Activated CD4-positive, alpha-beta T cell treated with anti-CD3 and anti-CD28 coated beads, Interleukin-2, amount 50 U/mL, for 48 hours (primary cell): ENCODE data around the gene TNIK.

Experiments used
- DNase-seq, 2 experiments: peaks; one replicate each; pipeline ENCODE4 v3.0.0-alpha.2; 2020

Gene TNIK

DNA sequence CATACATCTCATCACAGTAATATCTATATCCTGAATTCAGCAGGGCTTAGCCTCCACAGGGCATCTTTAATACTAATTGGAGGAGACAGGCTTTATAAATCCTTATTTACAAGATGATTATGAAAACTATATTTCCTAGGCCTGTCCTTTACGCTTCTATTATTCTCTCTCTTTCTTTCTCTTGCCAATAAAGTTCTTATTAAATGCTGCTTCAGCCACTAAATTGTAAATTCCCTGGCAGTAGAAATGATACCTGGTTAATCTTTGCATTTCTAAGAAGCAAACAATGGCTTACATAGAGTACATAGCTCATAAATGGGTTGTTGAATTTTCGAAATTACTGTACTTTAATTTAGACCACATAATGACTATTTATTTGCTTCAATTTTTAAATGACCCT is 43.5 kb downstream of the TNIK start:
- DNase-seq: no peak

DNA sequence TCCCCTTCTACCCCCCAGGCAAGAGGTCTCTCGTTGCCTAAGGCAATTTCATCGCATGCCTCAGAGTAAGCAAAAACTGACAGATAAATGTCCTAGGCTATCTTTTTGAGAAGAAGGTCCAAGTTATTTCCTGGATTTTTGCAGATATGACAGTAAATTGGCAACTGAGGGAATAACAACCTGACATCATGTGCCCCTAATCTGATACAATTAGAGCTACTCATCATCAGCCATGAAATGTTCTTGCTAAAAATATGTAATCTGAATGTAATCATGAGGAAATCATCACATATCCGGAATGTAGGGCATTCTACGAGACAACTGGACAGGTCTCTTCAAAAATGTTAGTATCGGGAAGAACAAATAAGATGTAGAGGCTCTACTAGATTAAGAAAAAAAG is 44.1 kb downstream of the TNIK start:
- DNase-seq: no peak

DNA sequence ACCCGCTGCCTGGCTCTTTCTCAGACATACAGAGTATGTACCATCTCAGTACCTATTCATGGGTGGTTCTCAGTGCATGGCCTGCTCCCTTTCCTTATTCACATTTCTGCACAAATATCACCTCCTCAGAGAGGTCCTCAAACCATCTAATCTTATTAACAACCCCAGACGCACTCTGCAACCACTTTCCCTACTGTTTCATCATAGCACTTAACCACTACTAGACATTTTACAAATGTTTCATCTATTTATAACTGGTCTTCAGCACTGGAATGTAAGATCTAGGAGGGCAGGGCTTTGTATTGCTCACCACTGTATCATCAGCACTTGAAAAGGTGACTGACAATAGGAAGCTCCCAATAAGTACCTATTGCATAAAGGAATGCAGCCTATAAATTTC is 45.1 kb downstream of the TNIK start:
- DNase-seq: no peak

DNA sequence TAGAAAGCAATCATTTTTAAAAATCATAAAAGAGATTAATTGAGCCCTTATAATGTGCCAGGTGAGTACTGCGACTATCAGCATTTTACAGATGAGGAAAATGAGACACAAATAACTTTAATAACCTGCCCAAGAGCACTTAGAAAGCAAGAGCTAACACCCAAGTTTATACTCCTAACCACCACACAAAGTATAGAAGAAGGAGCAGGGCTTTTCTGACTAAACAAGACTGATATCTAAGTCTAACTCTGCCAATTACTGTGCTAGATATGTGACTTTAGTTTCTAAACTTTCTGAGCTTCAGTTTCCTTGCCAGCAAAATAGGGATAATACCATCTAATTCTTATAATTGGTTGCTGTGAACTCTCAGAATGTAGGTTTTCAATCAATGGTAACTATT is 47.7 kb downstream of the TNIK start:
- no peak for DNase-seq

DNA sequence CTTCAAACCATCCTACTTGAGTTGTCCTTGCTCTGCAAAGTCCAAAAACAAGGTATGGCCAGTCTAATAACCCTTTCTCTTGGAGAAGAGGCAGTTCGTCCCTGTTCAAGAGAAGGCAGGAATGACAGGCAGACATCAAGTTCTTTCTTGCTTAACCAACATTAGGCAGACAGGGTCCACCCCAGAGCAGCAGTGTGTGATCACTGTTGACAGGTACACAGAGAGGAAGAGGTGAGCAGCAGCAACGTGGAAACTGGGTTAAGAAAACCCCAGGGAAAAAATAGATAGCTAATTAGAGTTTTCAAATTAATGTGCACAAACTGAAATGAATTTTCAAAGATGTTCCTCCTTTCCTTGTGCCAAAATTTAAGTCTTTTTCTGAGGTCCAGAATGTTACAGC is 48.2 kb downstream of the TNIK start:
- DNase-seq: no peak

DNA sequence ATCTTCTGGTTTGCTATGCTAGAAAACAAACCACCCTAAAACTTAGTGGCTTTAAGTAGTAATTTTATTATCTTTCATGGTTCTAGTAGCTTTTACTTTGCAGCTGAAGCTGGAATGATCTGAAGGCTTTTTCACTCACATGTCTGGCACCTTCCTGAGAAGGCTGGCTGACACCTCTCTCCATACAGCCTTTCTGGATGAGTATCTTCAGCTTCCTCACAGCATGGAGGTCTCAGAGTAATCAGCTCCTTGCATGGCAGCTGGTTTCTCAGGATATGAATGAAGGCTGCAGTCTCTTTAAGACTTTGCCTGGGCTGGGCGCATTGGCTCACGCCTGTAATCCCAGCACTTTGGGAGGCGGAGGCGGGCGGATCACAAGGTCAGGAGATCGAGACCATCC is 50.0 kb downstream of the TNIK start:
- no peak for DNase-seq

DNA sequence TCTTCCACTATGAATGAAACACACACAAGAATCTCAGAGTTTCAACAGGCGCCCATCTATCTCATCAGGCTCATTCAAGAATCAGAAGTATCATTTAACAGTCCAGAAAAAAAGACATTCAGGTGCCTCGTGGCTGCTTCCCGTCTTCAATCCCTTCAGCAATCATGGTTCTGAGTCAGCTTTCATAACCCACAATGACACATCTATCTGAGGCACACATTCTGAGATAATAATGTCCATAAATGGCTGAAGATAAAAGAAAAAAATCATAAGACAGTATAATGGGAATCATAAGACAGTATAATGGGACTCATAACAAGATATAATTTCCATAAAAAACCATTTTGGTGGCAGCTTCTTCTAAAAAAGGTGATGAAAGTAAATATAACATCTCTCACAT is 52.4 kb downstream of the TNIK start:
- peak; percentile 10 to 14 for DNase-seq

DNA sequence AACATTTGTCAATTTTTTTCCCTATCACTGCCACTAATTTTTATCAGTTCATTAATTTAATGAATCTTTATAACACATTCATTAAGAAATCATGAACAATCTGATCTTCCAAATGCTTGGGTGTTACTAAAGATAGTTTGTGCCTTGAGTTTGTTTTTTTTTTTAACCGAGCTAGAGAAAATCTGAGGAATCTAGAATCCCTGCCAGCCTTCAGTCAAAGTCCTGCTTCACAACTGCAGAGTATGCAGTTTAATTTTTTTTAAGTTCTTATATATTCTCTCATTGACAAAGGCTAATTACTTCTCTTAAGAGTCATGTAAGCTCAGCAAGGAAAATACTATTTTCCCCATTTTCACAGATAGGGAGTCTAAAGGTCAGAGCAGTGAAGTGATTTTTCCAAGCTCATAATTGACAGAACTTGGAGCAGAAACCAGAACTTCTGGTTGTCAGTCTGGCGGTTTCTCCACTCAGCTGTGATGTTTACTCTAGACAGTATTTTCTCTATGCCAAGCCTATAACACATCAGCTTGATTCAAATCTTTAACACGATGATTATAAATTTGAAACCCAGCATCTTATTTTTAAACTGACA is 55.7 kb downstream of the TNIK start:
- no peak for DNase-seq

DNA sequence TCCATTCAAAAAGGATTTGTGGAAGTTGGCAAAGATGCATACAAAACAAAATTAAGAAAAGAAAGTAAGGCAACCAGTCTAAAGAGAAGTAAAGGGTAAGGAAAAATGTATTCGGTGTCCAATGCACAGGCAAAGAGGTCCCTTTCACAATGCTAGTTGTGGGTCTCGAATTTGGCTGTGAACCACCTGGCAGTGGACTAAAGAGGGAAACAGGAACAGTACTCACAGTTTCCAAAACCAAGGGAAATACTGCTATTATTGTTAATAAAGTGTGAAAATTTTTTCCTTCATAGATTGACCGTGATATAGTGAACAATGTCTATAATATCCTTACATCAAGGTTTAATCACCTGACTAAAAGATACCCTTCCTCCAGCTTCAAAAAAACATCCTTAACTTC is 57.9 kb downstream of the TNIK start:
- no peak for DNase-seq

DNA sequence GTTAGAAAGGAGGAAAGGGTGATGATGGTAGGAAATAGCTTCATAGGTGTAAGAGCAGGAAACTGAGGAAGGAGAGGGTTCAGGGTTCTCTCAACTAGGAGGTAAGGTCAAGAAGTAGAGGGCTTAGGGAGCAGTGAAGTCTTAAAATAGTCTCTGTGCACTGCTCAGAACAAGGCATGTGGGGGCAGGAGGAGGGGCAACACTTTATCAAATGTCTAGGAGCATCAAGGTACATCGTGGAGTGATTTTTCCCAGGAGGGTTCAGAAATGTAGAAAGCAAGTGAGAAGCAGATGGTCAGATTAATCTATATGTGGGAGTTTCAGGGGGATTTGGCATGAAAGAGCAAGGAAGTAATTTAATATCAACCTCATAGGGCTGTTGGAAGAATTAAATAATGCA is 58.8 kb downstream of the TNIK start:
- no peak for DNase-seq

DNA sequence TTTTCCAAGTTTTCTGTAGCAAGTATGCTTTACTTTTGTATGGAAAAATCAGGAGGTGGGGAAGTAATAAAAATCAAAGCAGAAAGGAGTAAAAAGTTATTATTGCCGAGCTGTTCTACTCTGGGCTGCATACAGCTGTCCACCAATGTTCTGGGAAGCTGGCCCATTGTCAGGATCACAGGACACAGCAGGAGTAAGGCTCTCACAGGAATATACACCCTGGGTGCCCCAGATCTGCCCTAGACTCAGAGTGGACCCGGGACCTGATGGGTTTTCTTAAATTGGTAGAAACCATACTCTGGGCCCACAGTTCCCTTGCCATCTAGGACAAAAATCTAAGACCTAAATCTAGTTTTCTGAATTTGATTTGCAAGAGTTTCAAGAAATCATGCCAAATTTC is 60.4 kb downstream of the TNIK start:
- no peak for DNase-seq

DNA sequence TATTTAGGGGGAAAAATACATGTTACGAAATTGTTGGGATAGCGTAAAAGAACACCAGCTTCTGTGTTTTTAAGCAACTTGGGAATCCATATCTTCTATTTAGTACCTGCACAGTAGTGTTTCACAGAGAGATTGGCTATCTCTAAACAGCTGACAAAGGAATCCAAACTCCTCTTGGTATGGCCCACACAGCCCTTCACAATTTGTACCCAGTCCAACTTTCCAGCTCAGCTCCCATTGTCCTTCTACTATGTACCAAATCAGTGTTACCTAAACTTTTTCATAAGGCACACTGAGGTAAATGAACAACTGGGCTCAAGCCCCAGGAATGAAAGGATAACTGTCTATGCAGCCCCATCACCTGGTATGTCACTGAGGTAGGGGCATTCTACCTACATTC is 61.9 kb downstream of the TNIK start:
- DNase-seq: no peak

DNA sequence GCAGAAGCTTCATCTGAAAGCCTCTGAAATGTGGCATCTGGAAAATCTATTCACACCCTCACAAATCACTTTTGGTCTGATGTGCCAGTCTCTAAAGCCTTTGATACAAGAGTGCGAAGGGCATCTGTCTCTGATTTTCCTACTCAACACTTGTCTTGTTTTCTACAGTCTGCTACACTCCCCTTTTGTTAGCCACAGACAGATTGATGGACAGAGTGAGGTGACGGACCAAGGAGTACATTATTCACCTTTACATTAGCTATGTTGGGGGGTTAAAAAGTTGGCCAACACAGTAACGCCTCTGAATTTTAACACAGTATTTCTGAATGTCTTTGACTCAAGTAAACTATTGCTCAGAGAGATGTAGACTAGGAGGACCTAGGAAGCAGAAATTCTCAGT is 63.1 kb downstream of the TNIK start:
- no peak for DNase-seq

DNA sequence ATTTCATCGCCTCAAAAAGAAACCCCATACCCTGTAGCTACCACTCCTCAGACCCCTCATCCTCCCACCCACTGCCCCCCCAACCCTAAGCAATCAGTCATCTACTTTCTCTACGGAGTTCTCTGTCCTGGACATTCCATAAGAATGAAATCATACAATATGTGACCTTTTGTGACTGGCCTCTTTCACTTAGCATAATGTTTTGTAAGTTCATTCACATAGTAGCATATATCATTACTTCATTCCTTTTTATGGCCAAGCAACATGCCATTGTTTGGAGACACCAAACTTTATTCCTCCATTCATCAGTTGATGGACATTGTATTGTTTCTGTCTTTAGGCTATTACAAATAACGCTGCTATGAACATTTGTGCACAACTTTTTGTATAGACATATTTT is 64.2 kb downstream of the TNIK start:
- DNase-seq: no peak

DNA sequence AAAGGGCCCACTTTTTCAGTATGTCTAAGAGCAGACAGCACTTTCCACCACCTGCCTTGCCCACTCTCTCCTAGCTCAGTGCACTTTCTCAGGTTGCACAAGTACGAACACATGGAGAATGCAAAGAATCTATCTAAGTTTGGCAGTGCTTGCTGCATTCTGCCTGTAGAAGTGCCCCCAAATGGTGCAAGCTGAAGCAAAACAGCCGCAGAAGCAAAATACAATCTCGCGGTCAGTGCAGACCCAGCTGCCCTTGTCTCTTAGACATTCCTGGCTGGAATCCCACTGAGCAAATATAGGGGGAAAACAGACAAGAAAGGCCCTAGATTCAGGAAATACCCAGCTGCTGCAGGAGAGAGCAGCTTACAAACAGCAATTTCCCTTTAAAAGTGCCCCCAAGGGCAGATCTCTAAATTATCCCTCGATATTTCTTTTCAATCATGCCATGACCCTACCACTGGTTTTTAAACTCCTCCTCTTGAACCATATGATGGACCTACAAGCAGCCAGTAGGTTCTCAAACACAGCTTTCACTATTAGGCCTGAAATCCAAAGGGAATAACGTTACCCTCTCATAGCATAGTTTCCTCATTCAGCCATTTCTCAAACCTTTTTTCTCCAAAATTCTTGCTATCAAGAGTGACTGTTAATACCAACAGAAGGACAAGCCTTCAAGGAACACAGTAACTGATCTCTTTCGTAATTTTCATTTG is 67.0 kb downstream of the TNIK start:
- no peak for DNase-seq

DNA sequence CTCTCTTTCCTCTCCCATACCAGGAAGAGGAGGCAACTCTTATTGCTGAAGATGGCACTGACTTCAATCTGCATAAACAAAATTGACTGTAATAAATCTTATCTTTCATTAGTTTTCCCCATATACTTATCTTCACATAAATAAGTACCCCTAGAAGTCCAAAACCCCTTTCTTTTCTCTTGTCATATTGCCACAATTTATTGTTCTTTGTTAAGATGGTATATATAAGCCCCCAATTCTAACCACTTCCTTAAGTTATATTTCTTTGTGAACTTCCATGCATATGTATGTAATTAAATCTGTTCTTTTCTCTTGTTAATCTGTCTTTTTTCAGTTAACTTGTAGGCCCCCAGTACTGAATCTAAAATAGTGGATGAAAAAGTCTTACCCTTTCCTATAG is 68.8 kb downstream of the TNIK start:
- no peak for DNase-seq

DNA sequence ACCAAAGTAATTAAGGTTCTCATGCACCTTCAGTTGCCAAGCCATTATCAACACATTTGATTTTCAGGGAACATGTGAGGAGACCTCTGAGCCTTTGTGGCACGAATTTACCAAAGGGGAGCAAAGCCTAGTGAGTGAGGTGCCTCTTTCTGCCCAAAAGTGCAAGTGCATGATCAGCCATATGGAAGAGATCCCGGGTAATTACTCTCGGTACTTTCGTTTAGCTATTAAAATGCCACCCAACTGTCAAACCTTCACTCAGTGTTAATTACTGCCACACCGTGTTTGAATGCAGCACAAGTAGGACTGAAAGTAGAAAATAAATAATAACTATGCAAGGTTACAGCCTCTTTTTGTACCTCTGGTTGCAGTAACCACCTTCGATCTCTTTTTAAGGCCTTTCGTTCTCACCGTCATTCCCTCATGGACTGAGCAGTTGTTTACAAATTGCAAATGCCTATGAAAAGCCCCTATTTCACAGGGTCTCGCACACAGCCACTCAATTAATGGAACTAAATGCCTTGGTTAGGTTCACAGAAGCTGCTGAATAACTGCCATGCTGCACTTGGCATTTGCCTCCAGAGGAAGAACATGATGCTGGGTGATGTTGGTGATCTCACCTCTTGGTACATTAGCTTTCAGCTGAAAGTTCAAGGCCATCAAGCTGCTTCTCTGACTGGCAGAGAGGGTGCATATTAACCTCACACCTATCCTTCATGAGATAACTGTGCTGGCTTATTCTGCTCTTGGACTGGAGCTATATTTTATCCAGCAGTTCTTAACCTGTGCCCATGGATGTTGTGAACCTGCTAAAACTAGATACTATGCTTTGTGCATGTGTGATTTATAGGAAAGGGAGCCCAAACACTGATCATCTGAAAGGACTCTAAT is 69.9 kb downstream of the TNIK start:
- no peak for DNase-seq

DNA sequence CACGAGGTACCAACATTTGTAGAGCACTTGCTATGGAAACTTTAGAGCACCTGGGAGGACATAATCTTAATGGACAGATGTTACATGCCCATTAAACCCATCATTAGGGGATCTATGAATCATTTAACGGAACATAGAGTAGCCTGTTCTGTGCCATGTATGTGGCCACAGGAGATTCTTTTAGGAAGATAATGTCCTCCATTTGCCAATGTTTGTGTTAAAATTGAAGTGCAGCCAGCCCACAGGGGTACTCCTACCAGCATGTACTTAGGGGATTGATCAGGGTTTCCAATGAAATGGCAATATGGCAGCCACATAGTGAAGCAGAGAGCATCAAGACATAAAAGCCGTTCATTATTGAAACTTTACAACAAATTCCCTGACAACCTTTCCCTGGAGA is 70.7 kb downstream of the TNIK start:
- no peak for DNase-seq

DNA sequence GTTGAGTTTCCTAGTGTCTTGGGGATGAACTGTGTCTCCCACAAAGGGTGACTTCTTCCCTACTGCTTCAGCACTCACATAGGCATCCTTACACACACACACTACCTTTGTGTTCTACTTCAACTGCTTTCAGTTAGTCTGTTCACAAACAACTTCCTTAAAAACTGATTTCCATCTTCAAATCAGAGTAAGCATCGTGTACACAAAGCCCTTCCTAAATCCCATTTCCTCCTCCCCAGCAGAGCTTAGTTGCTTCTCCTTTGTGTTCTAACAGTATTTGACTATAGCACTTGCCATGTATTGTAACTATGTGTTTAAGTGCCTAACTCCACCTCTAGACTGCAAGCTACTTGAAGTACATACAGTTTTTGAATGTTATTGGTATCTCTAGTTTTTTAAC is 71.7 kb downstream of the TNIK start:
- DNase-seq: no peak

DNA sequence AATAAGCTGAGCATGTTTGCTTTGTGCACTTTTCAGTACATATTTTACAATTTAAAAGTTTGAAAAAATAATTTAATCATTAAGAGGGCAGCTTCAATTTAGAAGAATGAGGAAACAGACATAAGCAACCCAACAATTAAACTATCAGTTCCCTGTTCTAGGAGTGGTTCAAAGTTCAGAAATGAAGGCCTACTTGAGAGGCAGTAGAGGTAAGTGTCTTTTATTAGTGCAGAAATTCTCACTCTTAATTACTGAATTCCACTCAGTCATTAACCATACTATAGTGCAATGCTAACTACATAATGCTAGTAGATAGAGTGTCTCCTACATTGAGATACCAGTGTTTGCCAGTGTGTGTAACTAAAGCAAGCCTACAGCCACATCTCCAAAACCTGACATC is 73.1 kb downstream of the TNIK start:
- DNase-seq: no peak

DNA sequence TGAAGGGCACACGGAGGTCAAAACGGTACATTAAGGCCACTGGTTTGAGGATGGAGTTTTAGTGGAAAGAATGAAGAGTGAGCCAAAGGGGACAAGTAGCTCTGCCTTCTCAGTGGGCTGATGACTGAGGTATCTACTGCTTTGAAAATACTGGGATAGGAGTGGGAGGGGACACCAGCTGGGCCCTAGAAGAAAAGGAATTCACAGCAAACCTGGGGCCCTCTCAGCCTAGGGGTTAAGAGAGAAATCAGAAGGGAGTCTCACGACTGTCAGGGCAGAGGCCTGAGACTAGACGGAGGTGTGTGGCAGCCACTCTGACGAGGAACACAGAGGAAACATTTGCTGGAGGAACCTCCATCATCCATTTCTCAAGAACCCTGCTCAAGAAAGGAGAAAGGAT is 75.1 kb downstream of the TNIK start:
- no peak for DNase-seq

DNA sequence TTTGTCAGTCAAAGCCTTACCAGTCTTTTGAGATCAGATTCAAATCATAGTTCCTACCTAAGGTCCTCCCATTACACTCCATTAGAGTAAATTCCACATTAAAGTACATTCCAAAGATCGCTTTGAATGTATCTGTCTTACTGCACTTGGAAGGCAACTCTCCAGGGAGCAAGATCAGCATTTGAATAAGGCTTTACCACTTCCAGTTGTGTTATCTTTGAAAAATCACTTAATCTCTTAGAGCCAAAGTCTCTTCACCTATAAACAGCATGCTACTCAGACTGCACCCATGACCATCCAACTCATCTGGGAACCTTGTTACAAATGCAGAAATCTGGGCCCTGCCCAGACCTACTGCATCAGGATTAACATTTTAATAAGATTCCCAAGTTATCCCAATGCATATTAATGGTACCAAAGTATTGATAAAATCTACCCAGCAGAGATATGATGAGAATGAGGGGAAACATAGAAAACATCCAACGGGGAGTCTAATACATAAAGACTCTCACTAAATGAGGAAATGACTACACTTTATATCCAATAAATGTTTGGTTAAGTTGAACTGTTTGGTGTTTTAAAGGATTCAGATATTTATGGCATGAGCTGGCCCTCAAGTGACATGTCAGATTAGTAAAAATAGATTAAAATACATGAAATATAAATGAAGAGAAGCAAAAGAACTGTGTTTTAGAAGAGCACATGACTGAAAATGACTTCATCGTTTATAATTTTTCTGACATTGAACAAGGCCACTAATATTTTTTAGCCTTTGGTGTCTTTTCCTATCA is 75.9 kb downstream of the TNIK start:
- no peak for DNase-seq
